ENCODE data around the gene GOSR2. TPM values are rescaled to one million over a fixed set of nuclear protein-coding genes. Genes with fewer than 3 reads are reported as not detected.

GOSR2 gene
- total and polyA plus RNA-seq, 9 of the 15 experiments (the other 6 are each of a cell fraction or from before 2014, with no cell fraction given) = 32.7 to 96.3 (median 48.9) TPM

DNA sequence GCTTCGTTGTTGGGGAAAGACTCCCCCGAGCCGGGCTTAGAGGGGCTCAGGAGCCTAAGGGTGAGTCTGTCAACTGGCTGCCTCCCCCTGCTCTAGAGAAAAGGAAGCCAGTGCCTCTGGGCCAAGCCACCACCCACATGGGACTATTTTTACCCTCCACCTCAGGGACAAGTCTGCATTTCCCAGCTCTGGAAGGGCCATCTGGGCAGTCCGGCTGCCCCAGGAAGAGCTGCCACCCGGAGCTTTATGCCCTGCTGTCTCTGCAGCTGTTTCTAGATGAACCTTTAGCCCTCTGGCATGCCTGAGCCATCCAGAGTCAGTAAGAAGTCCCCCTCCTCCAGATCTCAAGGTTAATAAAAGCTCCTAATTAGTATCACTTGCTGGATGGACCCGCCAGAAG lies 61.4 kb downstream of the GOSR2 start:
- in situ Hi-C loops (cut with MboI) = loop anchor here (25.0 kb wide), 1 partner anchor 628 kb away; no protein-coding TSS in a partner anchor
- no peak for TF ChIP-seq BRCA1 (IDR thresholded peaks at IDR 0.05)
- no peak for TF ChIP-seq BRCA1 (CRISPR knock-in tag; IDR thresholded peaks at IDR 0.05)
- TF ChIP-seq KDM5B (IDR thresholded peaks at IDR 0.05; ENCODE audit: insufficient replicate concordance, low read depth, low read length) = no peak
- TF ChIP-seq, protein P1, sequence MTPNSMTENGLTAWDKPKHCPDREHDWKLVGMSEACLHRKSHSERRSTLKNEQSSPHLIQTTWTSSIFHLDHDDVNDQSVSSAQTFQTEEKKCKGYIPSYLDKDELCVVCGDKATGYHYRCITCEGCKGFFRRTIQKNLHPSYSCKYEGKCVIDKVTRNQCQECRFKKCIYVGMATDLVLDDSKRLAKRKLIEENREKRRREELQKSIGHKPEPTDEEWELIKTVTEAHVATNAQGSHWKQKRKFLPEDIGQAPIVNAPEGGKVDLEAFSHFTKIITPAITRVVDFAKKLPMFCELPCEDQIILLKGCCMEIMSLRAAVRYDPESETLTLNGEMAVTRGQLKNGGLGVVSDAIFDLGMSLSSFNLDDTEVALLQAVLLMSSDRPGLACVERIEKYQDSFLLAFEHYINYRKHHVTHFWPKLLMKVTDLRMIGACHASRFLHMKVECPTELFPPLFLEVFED (CRISPR knock-in tag; conservative IDR thresholded peaks at IDR 0.05) = no peak
- TF ChIP-seq, protein P2, sequence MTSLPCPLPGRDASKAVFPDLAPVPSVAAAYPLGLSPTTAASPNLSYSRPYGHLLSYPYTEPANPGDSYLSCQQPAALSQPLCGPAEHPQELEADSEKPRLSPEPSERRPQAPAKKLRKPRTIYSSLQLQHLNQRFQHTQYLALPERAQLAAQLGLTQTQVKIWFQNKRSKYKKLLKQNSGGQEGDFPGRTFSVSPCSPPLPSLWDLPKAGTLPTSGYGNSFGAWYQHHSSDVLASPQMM (CRISPR knock-in tag; IDR thresholded peaks at IDR 0.05) = no peak
- no peak for TF ChIP-seq TCFL5 (CRISPR knock-in tag; conservative IDR thresholded peaks at IDR 0.05)
- TF ChIP-seq TAF1 (IDR thresholded peaks at IDR 0.05; ENCODE audit: control insufficient read depth, extremely low read depth, insufficient read depth, low read length, severe bottlenecking) = no peak
- no peak for TF ChIP-seq TAF9B (IDR thresholded peaks at IDR 0.05; ENCODE audit: partially characterized antibody)
- no peak for TF ChIP-seq ELF2 (CRISPR knock-in tag; IDR thresholded peaks at IDR 0.05)
- no peak for TF ChIP-seq MAZ (CRISPR knock-in tag; conservative IDR thresholded peaks at IDR 0.05 in 1 of 2, IDR thresholded peaks at IDR 0.05 in 1 of 2)
- TF ChIP-seq, protein P3, sequence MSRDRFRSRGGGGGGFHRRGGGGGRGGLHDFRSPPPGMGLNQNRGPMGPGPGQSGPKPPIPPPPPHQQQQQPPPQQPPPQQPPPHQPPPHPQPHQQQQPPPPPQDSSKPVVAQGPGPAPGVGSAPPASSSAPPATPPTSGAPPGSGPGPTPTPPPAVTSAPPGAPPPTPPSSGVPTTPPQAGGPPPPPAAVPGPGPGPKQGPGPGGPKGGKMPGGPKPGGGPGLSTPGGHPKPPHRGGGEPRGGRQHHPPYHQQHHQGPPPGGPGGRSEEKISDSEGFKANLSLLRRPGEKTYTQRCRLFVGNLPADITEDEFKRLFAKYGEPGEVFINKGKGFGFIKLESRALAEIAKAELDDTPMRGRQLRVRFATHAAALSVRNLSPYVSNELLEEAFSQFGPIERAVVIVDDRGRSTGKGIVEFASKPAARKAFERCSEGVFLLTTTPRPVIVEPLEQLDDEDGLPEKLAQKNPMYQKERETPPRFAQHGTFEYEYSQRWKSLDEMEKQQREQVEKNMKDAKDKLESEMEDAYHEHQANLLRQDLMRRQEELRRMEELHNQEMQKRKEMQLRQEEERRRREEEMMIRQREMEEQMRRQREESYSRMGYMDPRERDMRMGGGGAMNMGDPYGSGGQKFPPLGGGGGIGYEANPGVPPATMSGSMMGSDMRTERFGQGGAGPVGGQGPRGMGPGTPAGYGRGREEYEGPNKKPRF (IDR thresholded peaks at IDR 0.05; ENCODE audit: low read depth, low read length) = no peak
- no peak for TF ChIP-seq L3MBTL2 (IDR thresholded peaks at IDR 0.05)
- Histone ChIP-seq H3K4me1 (replicated peaks in 1 of 2; ENCODE audit: control insufficient read depth in 2 of 2, insufficient read depth in 2 of 2, low read length in 2 of 2) (peaks cover 0 to 3% of the 10 kb centered on the region in 2 experiments; a peak in 2 of 5 replicates), H3K9ac (ENCODE audit: insufficient read depth in 1 of 2, low read depth in 2 of 2, low read length in 2 of 2) (no peak overlapping the region), H4K20me1 (replicated peaks; ENCODE audit: control insufficient read depth, insufficient read depth, low read length) (peaks cover 4% of the 10 kb centered on the region; the same call in 1 of the 2 replicates), H3K9me3 (replicated peaks; ENCODE audit: control insufficient read depth, insufficient read depth, low read depth, low read length) (no peaks in the 10 kb centered on the region), H3K27me3 (ENCODE audit: control insufficient read depth in 2 of 2, insufficient read depth in 2 of 2, low read length in 2 of 2) (peaks cover 27 to 51% of the 10 kb centered on the region in 2 experiments), H3K4me3 (no peak overlapping the region), H3K79me2 (ENCODE audit: control insufficient read depth, insufficient read depth, low read length) (no peaks in the 10 kb centered on the region), H2AFZ (ENCODE audit: low read depth, low read length) (no peak overlapping the region), H3K27ac (ENCODE audit: extremely low read depth, low read depth, low read length) (no peak overlapping the region), H3K9me1 (ENCODE audit: control insufficient read depth, insufficient read depth, low read length) (no peaks in the 10 kb centered on the region), H3K4me2 (ENCODE audit: insufficient read depth, low read length) (no peak overlapping the region), H3K36me3 (ENCODE audit: control insufficient read depth, insufficient read depth, low read length) (no peaks in the 10 kb centered on the region)
- ChIA-PET POLR2A (interaction anchor here (1.0 to 1.4 kb wide), 2 partner anchors 14 to 78 kb away, joined by 3 to 5 read pairs; no protein-coding TSS in a partner anchor), CTCF (ENCODE audit: low intra/inter-chr PET ratio) (no interaction called here)
- DNase-seq (ENCODE audit: extremely low read depth in 1 of 4, low spot score in 3 of 4) (no peak), FAIRE-seq (no peak), ATAC-seq (no peak)
- intact Hi-C loops (cut with micrococcal nuclease) = no loop called here
- WGBS (ENCODE audit: insufficient coverage, low coverage, missing lambda C conversion rate) = 4% methylated on average over 6 of the region's 6 CpGs
- BruUV-seq (replicated peaks) = no TSS peak
